ENCODE results near the gene BCAR1. TPM values are rescaled to one million over a fixed set of nuclear protein-coding genes. Genes with fewer than 3 reads are reported as not detected.

Gene BCAR1
- total and polyA plus RNA-seq, 7 donors: 21.7 to 82.3 (median 42.9) TPM

DNA sequence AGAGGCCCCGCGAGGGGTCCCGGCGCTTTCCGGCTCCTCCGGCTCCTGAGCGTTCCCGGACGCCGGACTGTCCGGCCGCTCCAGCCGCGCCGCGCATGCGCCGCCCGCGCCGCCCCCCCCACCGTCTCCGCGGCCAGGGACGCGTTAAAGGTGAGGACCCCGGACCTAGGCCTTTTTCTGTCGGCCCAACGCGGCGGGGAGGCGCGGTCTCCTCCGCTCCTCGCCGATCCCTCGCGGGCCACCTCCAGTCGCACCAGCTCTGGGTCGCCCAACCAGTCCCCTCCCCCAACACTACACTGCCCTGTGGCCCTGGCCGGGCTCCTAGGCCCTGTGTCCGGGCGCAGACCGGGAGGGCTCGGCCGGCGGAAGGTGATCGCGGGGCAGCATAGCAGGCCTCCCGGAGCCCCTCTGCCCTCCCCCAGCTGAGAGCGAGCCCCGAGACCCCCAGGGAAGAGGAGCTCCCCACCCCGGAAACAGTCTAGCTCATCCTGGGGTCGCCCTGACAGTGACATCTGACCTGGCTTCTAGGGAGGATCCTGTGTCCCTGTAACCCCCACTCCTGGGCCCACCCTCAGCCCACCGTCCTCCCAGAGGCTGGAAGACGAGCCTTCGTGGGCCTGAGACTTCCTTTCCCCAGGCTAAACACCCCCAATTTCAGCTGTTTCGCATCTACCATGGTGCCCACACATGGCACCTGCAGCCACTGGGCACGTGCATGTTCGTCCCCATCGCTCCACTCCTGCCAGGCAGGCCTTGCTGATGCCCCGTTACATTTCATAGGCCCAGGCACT lies 14.7 kb upstream of the BCAR1 start:
- peak overlapping the region; percentile 90 to 97 (median 95) for H3K27ac ChIP-seq
- no peaks in the 10 kb centered on the region for H3K27me3 ChIP-seq
- no peaks in the 10 kb centered on the region for H3K36me3 ChIP-seq
- no peaks in the 10 kb centered on the region for H3K9me3 ChIP-seq
- WGBS, 2 donors: 11% methylated on average over 62 of the region's 62 CpGs
- H3K4me3 ChIP-seq: peak overlapping the region; percentile 72 to 99 (median 86)
- peak; percentile 90 for DNase-seq
- intact Hi-C loops (cut with DNase I): loop anchor here (1.0 to 2.0 kb wide), 2 partner anchors 15 to 28 kb away; partner anchors contain the start of gene BCAR1
- TF ChIP-seq, protein P1, sequence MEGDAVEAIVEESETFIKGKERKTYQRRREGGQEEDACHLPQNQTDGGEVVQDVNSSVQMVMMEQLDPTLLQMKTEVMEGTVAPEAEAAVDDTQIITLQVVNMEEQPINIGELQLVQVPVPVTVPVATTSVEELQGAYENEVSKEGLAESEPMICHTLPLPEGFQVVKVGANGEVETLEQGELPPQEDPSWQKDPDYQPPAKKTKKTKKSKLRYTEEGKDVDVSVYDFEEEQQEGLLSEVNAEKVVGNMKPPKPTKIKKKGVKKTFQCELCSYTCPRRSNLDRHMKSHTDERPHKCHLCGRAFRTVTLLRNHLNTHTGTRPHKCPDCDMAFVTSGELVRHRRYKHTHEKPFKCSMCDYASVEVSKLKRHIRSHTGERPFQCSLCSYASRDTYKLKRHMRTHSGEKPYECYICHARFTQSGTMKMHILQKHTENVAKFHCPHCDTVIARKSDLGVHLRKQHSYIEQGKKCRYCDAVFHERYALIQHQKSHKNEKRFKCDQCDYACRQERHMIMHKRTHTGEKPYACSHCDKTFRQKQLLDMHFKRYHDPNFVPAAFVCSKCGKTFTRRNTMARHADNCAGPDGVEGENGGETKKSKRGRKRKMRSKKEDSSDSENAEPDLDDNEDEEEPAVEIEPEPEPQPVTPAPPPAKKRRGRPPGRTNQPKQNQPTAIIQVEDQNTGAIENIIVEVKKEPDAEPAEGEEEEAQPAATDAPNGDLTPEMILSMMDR (IDR thresholded peaks at IDR 0.05): no peak
- TF ChIP-seq EP300 (IDR thresholded peaks at IDR 0.05) (no peak), POLR2AphosphoS5 (IDR thresholded peaks at IDR 0.05) (peak in 3 of 4 donors; percentile 17 to 40 (median 39))
- H3K4me1 ChIP-seq: peaks cover 0 to 60% (median 52%) of the 10 kb centered on the region in 4 donors

DNA sequence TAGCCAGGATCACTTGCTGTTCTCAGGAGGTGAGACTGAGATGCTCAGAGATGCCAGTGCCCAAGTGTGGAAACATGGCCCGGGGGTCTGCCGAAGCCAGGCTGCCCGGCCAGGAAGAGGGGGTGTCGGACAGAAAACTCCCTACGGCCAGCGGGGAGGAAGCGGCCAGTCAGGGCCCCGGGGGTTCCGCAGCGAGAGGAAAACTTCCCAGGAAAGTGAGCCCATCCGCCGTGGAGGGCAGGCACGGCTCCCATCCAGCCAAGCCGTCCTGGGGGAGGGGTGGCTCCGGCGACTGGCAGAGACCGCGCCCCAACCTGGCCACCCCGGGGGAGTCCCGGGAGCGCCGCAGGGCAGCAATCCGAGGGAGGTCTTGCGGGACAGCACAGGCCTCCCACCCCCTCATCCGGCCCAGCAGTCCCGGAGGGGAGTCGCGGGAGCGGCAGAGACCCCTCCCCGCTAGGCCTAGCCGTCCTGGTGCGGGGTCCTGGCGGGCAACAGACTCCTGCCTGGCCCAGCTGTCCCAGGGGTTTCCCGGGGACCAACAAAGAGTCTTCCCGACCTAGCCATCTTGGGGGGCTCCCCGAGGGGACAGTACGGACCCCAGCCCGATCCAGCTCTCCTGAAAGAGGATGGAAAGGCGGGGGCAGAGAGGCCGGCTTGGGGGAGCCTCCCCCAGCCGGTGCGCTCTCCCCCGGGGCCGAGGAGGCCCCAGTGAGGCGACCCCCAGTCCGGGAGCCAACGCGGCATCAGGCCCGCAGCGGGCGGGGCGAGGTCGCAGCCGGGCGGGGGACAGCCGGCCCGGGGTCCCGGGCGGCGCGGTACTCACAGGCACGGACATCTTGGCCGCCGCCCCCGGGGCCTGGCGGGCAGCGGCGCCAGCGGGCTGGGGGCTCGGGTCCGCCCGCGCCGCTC lies 13.8 kb upstream of the BCAR1 start:
- WGBS, 2 donors: 4% methylated on average over 74 of the region's 74 CpGs

DNA sequence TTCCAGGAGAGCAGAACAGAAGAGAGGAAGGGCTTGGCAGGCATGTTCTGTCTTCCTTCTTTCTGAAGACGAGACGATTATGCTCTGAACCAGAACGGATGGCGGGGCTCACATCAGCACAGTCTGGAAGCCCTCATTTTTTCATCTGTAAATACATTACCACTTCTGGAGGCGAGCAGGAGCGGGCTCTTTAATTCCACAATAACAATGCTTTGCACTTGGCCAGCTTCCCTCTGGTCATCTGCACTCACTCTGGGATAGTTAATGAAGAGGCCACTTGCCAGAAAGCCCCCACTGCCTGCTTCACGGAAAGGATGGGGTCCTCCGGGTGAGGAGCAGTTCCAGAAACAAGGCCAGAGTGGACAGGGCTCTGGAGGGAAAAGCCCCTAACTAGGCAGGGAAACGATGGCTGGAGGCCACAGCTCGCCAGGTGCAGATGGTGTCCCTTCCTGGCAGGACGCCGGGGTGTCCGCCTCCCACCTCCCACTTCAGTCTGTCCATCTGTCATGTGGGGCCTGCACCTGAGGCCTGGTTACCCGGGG lies 13.1 kb upstream of the BCAR1 start:
- WGBS, 2 donors: 60 to 68% methylated on average over 14 of the region's 14 CpGs
- Histone ChIP-seq H3K9me3 (no peaks in the 10 kb centered on the region), H3K4me3 (peak overlapping the region; percentile 72 to 99 (median 86)), H3K27me3 (no peaks in the 10 kb centered on the region), H3K4me1 (peaks cover 0 to 71% (median 56%) of the 10 kb centered on the region in 4 donors), H3K36me3 (no peaks in the 10 kb centered on the region), H3K27ac (peak overlapping the region; percentile 90 to 97 (median 95))
- intact Hi-C loops (cut with DNase I): loop anchor here (2.0 kb wide), 1 partner anchor 14 kb away; the partner anchor contains the start of gene BCAR1
- DNase-seq: peak; percentile 81
- peak in 2 of 4 donors; percentile 38 to 43 for TF ChIP-seq POLR2AphosphoS5 (IDR thresholded peaks at IDR 0.05)
- no peak for TF ChIP-seq EP300 (IDR thresholded peaks at IDR 0.05)
- TF ChIP-seq, protein P1 (IDR thresholded peaks at IDR 0.05): no peak
- no peak for TF ChIP-seq POLR2A (IDR thresholded peaks at IDR 0.05)

More for the DNA sequence above, 13.8 kb upstream of the BCAR1 start:
- intact Hi-C loops (cut with DNase I): loop anchor here (1.0 to 2.0 kb wide), 2 partner anchors 14 to 27 kb away; partner anchors contain the start of gene BCAR1
- H3K9me3 ChIP-seq: no peaks in the 10 kb centered on the region
- peak overlapping the region; percentile 90 to 97 (median 95) for H3K27ac ChIP-seq
- peaks cover 0 to 68% (median 56%) of the 10 kb centered on the region in 4 donors for H3K4me1 ChIP-seq
- peak in 1 of 4 donors; percentile 41 for TF ChIP-seq POLR2AphosphoS5 (IDR thresholded peaks at IDR 0.05)
- TF ChIP-seq, protein P1 (IDR thresholded peaks at IDR 0.05): no peak
- H3K27me3 ChIP-seq: no peaks in the 10 kb centered on the region
- peak overlapping the region; percentile 72 to 99 (median 86) for H3K4me3 ChIP-seq
- peak; percentile 82 for DNase-seq
- no peaks in the 10 kb centered on the region for H3K36me3 ChIP-seq

DNA sequence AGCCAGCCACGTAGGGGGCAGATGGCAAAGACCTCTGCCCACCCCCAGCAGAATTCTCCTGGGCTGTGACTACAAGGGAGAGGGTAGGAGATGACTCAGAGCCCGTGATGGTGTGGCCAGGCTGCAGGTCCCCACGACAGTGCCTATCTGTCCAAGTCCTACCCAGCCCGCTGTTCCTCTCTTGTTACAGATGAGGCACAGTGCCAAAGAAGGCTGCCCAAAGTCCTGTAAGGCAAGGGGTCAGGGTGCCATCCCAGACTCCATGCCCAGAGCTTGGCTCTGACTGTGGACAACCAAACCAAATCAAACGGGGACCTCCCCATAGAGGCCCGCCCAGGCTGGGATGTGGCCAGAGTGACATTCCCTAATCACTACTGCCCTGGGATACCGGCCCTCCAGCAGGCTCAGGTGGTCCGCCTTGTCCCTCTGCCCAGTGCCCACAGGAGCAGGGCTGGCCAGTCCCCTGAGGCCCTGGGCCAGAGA lies 12.6 kb upstream of the BCAR1 start:
- Histone ChIP-seq H3K36me3 (no peaks in the 10 kb centered on the region), H3K4me1 (peaks cover 0 to 76% (median 58%) of the 10 kb centered on the region in 4 donors), H3K9me3 (no peaks in the 10 kb centered on the region), H3K4me3 (peak overlapping the region in 3 of 4 donors; percentile 72 to 94 (median 77)), H3K27me3 (no peaks in the 10 kb centered on the region), H3K27ac (peak overlapping the region; percentile 90 to 97 (median 95))
- 61 to 70% methylated on average over 8 of the region's 8 CpGs for WGBS, 2 donors
- peak; percentile 75 for DNase-seq
- intact Hi-C loops (cut with DNase I): loop anchor here (2.0 kb wide), 1 partner anchor 13 kb away; the partner anchor contains the start of gene BCAR1
- no peak for TF ChIP-seq POLR2AphosphoS5 (IDR thresholded peaks at IDR 0.05)
- TF ChIP-seq, protein P1 (IDR thresholded peaks at IDR 0.05): no peak
- no peak for TF ChIP-seq POLR2A (IDR thresholded peaks at IDR 0.05)
- TF ChIP-seq EP300 (IDR thresholded peaks at IDR 0.05): no peak
